ENCODE data around the gene ELF2.
"Not testable (repeated sequence)": the region's sequence is repeated elsewhere in the genome, so short reads cannot be mapped to it uniquely, and the experiment has no call there.

Gene ELF2

DNA sequence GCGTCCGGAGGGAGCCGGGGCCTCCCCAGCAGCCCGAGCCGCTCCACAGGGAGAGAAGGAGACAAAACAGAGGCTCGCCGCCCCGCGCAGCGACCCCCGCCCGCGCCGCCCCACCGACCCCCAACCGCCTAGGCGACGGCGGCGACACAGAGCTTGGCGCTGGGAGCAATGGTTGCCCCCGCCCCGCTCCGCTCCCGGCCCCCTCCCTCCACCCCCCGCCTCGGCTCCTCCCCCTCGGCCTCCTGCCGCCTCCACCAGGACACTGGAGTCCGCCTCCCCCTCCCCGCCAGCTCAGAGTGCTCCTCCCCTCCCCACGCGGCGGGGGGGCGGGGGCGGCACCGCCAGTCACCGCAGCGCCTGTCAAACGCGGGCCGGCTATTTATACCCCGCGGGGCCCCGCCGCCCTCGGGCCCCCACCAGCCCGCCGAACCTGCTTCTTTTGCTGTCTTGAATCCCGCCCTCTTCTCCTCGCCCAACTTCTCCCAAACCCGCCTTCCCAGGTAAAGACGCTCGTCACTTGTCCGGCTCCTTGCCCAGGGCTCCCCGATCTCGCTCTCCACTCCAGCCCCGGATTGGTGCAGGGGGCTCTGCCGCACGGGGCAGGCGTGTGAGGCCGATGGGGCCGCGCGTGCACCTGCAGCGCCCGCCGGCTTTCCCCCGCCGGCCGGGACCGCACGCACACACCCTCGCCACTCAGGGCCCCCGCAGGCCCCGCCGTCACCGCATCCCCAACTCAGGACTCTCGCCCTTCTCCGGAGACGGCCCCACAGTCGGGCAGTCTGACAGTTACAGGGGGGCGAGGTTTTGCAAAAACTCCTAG is at the start of gene ELF2:
Gene ELF2, minus strand, starts transcription at position 170 of the 820 bp plus-strand sequence. CDS start 39,517 bp downstream, outside the sequence.
- DNase-seq (ENCODE audit: low read depth) = peak; percentile 82

DNA sequence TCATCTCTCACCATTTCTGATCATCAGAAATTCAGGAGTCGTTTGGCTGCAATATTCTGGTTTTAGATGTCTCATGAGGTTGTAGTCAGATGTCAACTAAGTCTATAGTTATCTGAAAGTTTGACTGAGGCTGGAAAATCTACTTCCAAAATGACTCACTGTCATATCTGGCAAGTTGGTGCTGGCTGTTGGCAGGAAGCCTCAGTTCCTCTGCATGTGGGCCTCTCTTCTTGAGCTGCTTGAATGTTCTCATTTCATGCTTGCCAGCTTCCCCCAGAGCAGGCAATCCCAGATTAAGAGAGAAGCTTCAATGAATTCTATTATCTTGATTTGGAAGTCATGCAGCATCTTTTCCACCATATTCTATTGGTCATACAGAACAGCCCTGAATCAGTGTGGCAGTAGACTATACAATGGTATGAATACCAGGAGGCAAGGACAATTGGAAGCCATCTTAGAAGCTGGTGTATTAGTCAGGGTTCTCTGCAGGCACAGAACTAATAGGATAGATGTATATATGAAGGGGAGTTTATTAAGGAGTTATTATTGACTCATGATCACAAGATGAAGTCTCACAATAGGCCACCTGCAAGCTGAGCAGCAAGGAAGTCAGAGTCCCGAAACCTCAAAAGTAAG is 46.8 kb upstream of the ELF2 start:
- DNase-seq (ENCODE audit: low read depth) = peak; percentile 64

DNA sequence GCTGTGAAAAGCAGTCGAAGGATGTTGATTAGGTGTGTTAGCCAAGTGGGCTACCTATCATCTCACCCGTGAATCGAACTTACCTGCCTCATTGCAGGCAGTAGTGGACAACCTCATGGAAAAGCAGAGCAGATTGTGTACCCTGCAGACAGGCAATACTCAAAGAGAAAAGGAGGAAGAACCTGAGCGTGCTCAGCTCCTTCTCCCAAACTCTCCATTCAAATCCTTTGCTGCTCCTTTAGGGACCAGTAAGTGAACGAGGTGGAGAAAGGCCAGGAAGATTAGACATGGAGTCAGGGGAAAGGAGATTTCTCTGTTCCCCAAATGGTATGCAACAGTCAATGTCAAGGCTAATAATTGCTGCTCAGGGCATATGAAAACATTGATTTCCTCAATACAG is 45.2 kb upstream of the ELF2 start:
- DNase-seq (ENCODE audit: low read depth) = no peak

DNA sequence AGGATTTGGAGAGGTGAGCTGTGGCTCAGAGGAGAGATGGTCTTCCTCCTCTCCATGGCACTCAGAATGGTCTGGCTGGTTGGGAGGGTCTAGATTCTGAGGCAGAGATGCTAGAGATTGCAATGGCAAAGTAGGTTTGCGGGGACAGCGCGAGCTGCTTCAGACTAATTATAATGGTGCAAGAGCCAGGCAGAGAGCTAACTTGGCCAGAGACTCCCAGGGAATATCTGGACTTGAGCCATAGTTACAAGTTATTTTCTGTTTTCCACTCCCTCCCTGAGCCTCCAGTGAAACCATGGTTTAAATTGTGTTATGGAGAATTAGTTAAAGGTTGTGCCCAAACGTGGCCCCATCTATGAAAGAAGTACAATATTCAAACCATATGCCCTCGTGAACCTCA is 44.7 kb upstream of the ELF2 start:
- no peak for DNase-seq (ENCODE audit: low read depth)

DNA sequence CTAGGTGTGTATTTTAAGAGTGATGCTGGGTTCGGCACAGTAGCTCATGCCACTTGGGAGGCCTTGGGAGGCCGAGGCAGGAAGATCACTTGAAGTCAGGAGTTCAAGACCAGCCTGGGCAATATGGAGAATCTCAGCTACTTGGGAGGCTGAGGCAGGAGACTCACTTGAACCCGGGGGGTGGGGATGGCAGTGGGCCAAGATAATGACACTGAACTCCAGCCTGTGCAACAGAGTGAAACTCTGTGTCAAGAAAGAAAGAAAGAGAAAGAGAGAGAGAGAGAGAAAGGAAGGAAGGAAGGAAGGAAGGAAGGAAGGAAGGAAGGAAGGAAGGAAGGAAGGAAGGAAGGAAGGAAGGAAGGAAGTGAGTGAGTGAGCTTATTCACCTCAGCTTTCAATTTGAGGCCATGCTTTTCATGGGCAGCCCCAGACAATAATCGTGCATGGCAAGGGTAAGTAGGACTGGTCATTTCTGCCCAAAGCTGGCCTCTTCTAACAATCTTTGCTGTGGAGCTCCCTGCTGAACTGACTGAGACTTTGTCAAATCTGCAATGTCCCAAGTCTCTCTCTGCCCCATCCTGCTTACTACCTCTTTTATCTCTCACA is 42.5 kb upstream of the ELF2 start:
- no peak for DNase-seq (ENCODE audit: low read depth)

DNA sequence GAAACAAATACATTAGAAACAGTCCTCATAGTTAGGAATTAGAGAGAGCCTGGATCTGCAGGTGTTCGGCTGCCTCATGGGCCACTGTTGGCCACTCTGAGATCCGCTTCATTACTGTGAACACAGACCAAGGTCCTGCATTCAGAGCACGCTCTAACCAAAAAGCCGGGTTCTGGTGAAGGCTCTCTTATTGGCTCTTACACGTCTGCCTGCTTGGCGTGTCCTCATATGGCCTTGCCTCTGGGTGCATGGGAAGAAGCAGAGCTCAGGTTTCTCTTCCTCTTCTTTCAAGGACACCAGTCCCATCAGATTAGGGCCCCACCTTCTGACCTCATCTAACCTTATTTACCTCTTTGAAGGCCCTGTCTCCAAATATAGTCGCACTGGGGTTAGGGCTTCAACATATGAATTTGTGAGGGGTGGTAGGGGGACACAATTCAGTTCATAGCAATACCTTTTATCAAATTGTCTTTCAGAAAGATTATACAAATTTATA is 37.1 kb upstream of the ELF2 start:
- no peak for DNase-seq (ENCODE audit: low read depth)

DNA sequence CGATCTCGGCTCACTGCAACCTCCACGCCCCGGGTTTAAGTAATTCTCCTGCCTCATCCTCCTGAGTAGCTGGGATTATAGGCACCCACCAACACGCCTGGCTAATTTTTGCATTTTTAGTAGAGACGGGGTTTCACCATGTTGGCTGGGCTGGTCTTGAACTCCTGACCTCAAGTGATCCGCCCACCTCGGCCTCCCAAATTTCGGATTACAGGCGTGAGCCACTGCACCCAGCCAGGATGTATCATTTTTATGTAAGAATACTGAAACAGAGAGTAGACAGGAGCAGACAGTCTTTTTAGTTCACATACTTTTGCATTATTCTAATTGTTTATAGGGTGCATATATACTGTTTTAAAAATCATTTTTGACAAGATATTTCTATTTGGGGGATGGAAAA is 36.6 kb upstream of the ELF2 start:
- DNase-seq (ENCODE audit: low read depth) = not testable (repeated sequence)

DNA sequence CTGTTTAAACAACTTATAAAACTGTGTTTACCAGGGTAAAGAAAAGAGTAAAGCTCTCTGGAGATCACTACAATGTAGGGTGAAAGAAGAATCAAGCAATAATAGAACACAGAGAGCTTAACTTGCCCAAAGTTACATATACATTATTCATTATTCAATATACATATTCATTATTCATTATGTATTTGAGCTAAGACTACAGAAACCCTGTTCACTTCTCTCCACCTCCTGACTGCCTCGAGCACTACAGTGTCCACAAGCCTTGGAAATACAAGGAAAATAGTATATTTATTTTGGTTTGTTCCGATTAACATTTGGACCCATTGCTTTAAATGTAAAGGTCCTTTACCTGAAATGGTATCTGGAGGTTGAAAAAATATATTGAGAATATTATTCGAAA is 35.9 kb upstream of the ELF2 start:
- DNase-seq (ENCODE audit: low read depth) = no peak

DNA sequence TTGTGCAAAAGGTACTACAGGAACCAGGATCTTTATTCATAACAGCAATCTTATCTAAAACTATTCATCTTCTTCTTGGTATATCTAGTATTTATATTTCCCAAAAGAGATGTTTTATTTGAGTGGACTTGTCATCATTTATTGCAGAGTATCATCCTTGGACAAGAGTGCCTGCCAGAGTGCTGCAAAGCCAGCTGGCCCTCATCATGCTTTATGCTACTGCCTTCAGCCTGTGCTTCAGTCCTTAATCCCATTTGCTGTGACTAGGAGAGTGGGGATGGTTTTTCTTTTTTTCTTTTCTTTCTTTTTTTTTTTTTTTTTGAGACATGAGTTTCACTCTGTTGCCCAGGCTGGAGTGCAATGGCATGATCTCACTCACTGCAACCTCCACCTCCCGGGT is 33.5 kb upstream of the ELF2 start:
- DNase-seq (ENCODE audit: low read depth) = no peak

DNA sequence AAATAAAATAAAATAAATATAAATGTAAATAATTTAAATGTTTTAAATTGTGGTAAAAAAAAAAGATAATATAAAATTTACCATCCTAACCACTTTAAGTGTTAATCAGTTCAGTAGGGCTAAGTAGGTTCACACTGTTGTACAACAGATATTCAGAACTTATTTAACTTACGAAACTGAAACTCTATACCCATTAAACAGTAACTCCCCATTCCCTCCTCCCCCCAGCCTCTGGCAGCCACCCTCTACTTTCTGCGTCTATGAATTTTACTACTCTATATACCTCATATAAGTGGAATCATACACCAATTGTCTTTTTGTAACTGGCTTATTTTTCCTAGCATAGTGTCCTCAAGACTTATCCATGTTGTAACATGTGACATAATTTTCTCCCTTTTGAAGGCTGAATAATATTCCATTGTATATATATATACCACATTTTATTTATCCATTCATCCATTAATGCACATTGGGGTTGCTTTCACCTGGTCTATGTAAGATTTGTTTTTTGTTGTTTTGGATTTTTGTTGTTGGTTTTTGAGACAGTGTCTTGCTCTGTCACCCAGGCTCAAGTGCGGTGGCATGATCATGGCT is 32.5 kb upstream of the ELF2 start:
- DNase-seq (ENCODE audit: low read depth) = no peak

DNA sequence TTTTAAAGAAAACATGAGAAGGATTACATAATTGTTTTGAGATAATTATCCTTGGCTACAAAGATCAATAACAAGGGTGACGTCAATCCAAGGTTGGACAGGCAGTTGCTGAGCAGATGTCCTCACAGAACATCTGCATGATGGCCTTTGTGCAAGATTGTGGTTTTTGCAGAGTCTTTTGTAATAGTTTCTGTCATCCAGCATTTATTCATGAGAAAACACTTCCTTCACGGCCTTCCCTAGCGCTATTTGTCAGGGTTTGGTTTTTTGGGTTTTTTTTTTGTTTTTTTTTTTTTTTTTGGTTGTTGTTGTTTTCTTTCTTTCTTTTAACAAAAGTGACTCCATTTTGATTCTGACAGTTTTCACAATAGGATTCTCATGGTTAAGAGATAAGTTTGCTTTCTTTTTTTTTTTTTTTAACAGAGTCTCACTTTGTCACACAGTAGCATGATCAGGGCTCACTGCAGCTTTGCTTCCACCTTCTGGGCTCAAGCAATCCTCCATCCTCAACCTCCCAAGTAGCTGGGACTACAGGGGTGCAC is 31.5 kb upstream of the ELF2 start:
- peak; percentile 66 for DNase-seq (ENCODE audit: low read depth)

DNA sequence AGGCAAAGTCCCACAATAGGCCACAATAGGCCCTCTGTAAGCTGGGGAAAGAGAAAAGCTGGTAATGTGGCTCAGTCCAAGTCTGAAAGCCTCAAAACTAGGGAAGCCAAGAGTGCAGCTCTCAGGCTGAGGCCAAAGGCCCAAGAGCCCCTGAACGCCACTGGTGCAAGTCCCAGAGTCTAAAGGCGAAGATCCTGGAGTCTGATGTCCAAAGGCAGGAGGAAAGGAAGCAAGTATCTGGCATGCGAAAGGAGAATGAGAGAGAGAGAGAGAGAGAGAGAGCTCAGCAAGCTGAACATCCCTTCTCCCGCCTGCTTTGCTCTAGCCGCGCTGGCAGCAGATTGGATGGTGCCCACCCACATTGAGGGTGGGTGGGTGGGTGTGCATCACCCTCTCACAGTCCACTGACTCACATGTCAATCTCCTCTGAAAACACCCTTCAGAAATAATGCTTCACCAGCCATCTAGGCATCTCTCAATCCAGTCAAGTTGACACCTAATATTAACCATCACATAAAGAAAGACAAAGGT is 30.9 kb upstream of the ELF2 start:
- DNase-seq (ENCODE audit: low read depth) = no peak

DNA sequence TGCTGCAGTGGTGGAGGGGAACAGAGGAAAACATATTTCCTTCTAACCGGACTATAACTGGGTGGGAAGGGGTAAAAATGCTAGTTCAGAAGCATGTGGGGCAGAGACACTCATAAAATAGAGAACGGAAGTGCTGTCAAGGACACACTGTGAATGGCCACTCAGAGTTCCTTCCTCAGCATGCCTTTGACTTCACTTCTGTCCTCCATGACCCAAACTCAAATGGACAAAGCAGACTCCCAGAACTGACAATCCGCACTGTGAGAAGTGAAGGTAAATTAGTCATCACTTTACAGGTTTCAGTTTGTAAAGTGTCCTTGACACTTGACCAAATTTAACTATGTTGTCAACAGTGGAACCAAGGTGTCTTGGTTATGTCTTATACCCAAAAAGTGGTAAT is 30.2 kb upstream of the ELF2 start:
- no peak for DNase-seq (ENCODE audit: low read depth)

DNA sequence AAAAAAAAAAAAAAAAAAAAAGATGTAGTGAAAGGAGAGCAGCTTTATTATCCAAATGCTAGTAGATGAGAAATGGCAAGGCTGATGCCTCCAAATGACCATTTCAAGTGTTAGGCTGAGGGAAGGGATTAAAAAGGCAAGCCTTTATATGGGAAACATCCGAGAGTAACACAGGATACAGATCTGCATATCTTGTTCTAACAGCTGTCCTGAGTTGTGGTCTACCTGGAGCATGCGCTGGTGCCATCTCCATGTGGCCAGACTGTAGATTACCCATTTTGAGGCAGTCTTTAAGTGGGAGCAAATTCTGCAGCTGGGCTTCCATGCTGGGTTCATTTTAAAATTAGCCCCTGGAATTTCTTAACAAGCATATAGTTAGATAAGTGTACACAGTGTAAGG is 26.0 kb upstream of the ELF2 start:
- DNase-seq (ENCODE audit: low read depth) = no peak

DNA sequence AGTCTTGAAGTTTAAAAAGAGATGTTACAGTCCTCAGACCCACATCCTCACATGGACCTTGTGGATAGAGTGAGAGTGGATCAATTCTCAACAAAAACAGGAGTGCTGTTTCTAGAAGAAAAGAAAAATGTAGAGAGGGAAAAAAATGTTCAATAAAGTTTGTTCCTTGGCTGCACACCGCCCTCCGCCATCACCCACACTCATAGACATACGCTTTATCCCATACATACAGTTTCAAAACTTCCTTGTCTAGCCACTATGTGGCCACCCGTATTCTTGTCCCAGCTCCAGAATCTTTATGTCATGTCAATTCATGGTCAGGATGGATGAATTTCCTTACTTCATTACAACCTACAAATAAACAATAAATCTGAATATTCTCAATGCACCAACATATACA is 23.5 kb upstream of the ELF2 start:
- DNase-seq (ENCODE audit: low read depth) = no peak

DNA sequence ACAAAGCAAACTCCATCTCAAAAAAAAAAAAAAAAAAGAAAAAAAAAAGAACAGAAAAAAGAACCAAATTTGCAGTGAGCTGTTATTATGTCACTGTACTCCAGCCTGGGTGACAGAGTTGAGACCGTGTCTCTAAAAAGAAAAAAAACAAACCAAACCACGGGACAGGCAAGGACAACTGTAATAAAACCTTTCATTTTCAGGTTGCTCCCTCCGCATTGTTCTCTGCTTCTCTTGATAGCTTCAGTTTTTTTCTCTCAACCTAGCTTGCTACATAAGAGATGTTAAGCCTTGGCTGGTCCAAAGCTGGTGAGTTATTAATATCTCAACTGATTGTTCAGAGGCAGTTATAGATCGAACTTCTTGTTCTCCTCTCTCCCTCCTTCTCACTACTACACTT is 23.1 kb upstream of the ELF2 start:
- no peak for DNase-seq (ENCODE audit: low read depth)

DNA sequence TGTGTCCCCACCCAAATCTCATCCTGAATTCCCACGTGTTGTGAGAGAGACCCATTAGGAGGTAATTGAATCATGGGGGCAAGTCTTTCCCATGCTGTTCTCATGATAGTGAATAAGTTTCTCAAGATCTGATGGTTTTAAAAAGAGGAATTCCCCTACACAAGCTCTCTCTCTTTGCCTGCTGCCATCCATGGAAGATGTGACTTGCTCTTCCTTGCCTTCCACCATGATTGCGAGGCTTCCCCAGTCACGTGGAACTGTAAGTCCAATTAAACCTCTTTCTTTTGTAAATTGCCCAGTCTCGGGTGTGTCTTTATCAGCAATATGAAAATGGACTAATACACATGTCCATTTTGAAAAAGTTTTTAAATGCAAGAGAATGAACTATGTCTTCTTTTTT is 20.2 kb upstream of the ELF2 start:
- not testable (repeated sequence) for DNase-seq (ENCODE audit: low read depth)

DNA sequence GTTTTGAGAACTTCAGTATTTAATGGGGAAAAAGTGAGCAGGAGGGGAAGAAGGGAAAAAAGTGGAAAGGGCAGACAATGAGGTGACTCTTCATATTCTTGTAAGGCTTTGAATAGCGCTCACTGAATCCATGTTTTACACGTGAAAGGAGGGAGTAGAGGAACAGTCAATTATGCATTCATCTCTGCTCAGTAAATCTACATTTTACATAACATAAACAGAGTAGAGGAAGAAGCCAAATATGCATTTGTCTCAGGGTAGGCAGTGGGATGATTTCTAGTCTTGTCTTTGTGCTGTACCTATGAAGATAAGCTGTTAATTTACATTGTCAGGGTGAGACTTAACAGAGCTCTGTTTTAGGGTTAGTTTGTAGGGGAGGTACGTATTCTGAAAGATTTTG is 19.4 kb upstream of the ELF2 start:
- DNase-seq (ENCODE audit: low read depth) = no peak

DNA sequence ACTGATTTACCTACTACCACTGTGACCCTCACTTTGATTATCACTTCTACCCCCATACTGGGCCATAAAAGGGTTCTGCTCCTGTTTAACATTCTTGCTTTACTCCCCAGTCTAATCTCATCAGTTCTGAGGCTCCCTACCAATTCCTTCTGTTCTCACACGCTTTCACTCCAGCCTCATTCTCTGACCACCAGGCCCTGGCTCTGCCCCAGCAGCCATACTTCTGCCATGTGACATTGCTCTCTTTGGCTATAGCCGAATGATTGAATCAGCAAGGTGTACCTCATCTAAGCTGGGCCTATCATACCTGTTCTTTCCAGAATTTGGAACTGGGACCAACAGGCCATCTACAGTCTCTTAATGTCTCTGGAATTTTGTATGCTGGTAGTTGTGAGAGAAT is 14.4 kb upstream of the ELF2 start:
- DNase-seq (ENCODE audit: low read depth) = no peak

DNA sequence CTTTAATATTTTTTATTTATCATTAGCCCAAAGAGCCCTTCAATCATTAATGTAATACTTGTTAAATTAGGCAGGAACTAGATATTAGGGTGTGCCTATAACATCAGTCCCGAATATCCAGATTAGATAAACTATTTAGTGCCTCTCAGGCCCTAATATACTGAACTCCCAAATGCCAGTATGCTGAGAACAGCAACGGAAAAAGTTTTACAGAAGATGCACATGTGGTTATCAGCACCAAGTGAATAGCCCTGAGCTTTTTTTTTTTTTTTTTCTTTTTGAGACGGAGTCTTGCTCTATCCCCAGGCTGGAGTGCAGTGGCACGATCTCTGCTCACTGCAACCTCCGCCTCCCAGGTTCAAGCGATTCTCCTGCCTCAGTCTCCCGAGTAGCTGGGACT is 13.0 kb upstream of the ELF2 start:
- no peak for DNase-seq (ENCODE audit: low read depth)

DNA sequence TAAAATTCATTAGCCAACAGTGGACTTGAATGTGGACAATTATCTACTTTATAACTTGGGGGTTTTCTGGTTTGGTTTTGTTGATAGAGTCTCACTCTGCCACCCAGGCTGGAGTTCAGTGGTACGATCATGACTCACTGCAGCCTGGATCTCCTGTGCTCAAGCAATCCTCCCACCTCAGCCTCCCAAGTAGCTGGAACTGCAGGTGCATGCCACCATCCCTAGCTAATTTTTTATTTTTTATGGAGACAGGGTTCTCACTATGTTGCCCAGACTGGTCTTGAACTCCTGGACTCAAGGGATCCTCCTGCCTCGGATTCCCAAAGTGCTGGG is 12.4 kb upstream of the ELF2 start:
- DNase-seq (ENCODE audit: low read depth) = no peak

DNA sequence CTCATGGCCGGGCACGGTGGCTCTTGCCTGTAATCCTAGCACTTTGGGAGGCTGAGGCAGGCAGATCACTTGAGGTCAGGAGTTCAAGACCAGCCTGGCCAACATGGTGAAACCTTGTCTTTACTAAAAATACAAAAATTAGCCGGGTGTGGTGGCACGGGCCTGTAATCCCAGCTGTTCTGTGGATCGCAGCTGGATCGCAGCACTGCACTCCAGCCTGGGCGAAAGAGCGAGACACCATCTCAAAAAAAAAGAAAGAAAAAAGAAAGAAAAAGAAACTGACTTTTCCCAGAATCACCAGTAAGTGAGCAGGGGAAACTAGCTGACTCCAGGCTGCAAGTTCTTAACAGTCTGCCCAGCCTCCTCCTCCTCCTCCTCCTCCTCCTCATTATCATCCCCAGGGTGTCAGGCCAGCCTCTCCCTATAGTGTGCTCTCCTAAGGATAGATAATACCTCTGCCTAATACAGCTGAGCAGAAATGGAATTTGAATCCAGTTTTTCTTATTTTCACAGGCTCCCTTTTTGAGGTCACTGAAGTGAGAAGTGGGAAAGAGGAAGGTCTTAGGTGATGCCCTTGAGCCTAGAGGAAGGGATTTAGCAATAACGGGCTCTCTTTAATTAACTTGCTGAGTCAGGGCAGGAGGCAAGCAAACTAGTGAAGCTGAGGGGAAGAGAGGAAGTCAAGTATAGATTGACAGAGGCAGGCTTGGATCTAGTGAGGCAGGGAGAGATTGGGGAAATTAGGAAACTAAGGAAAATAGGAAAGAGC is 11.8 kb upstream of the ELF2 start:
- DNase-seq (ENCODE audit: low read depth) = no peak

Data from fibroblast of the conjunctiva (primary cell).